DND-41 (cell line): ENCODE data around the gene PRM3.
A peak's percentile ranks its signal among the peaks of the same experiment; 100 is the strongest.

ENCODE experiments used
- ATAC-seq: fragments of 200-7000 bp; cut with Tn5 transposase; 3 replicates; pipeline ENCODE4 v1.9.1; 2021; ENCODE audit warnings: low read depth; ENCODE audit not compliant: insufficient read depth
- DNase-seq: peaks from one replicate; pipeline ENCODE4 v3.0.0-alpha.2; 2020
- H2AFZ ChIP-seq: 2 replicates; pipeline ENCODE4 v1.6.0; 2012; ENCODE audit warnings: low read depth, low read length
- H3K27ac ChIP-seq: 2 replicates; pipeline ENCODE4 v1.5.1; 2012; ENCODE audit warnings: low read length, inconsistent platforms
- H3K27me3 ChIP-seq: fragments of 200-600 bp; sonication (generic); 2 replicates; pipeline ENCODE4 v1.6.0; 2012; ENCODE audit warnings: low read length, mild to moderate bottlenecking, inconsistent platforms; ENCODE audit not compliant: insufficient read depth, poor library complexity
- H3K36me3 ChIP-seq: 2 replicates; pipeline ENCODE4 v1.5.1; 2012; ENCODE audit warnings: low read length, inconsistent platforms; ENCODE audit not compliant: insufficient read depth
- H3K4me1 ChIP-seq: 2 replicates; pipeline ENCODE4 v1.5.1; 2012; ENCODE audit warnings: mild to moderate bottlenecking, low read length; ENCODE audit not compliant: insufficient read depth
- H3K4me2 ChIP-seq: 2 replicates; pipeline ENCODE4 v1.6.0; 2012; ENCODE audit warnings: mild to moderate bottlenecking, moderate library complexity, low read length, inconsistent platforms; ENCODE audit not compliant: insufficient read depth
- H3K4me3 ChIP-seq, 2 experiments: fragments of 200-600 bp in 1 of 2; shearing (Covaris generic) in 1 of 2; 2 replicates each; pipeline ENCODE4 v1.5.1; 2012 to 2016; ENCODE audit warnings: inconsistent platforms in 2 of 2, low read length in 2 of 2, mild to moderate bottlenecking in 2 of 2, low read depth in 1 of 2, moderate library complexity in 1 of 2
- H3K79me2 ChIP-seq: 2 replicates; pipeline ENCODE4 v1.6.0; 2012; ENCODE audit warnings: low read length, inconsistent platforms; ENCODE audit not compliant: insufficient read depth
- H3K9ac ChIP-seq: 2 replicates; pipeline ENCODE4 v1.6.0; 2012; ENCODE audit warnings: low read depth, mild to moderate bottlenecking, inconsistent platforms, low read length, moderate library complexity
- H3K9me3 ChIP-seq: 2 replicates; pipeline ENCODE4 v1.5.1; 2012; ENCODE audit warnings: low read length, moderate library complexity, mild to moderate bottlenecking, inconsistent platforms; ENCODE audit not compliant: insufficient read depth, severe bottlenecking
- H4K20me1 ChIP-seq: 2 replicates; pipeline ENCODE4 v1.6.0; 2012; ENCODE audit warnings: low read length; ENCODE audit not compliant: insufficient read depth
- CTCF ChIP-seq: IDR thresholded peaks from 2 replicates; pipeline ENCODE4 v1.5.1; 2012; ENCODE audit warnings: borderline replicate concordance, low read length, moderate library complexity, mild to moderate bottlenecking; ENCODE audit not compliant: poor library complexity, severe bottlenecking; ENCODE audit errors: extremely low read depth
- EZH2 ChIP-seq: IDR thresholded peaks from 3 replicates; pipeline ENCODE4 v1.6.1; 2012; ENCODE audit warnings: borderline replicate concordance, low read depth, mild to moderate bottlenecking, moderate library complexity, low read length, inconsistent platforms; ENCODE audit not compliant: severe bottlenecking

The PRM3 gene

DNA sequence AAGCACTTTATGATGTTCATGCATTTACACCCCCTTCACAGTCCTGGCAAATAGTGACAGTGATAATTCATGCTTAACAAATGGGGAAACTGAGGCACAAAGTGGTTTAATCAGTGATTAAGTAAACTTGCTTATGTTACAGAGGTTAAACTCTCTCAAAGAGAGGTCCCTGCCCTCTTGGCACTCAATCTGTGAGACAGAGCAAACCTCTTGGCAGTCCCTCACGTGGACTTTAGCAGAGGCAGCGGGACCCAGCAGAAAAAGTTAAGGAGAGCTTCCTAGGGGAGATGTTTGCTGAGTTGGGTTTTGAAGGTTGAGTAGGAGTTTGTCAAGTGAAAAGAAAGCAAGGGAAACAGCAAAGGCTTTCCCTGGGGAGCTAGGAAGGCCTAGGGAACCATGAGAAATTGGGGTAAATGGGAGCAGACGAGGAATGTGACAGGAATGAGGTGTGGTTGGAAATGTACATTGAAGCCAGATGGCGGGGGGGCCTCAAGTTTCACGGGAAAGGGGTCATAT is 28.1 kb downstream of the PRM3 start:
- Histone ChIP-seq H2AFZ (no peak overlapping the region), H3K27ac (peak overlapping the region; percentile 63), H3K4me2 (no peak overlapping the region), H3K9me3 (no peaks in the 10 kb centered on the region), H3K36me3 (peaks cover 15% of the 10 kb centered on the region), H3K9ac (no peak overlapping the region), H3K4me3 (no peak overlapping the region), H4K20me1 (peaks cover under 1% of the 10 kb centered on the region; the same call in 1 of the 2 replicates), H3K79me2 (peaks cover 4% of the 10 kb centered on the region), H3K4me1 (peaks cover 62% of the 10 kb centered on the region), H3K27me3 (no peaks in the 10 kb centered on the region)
- TF ChIP-seq EZH2: no peak
- no peak for TF ChIP-seq CTCF
- DNase-seq (no peak), ATAC-seq (no peak)

GRCh38 chr16:11242658-11243057 is 30.8 kb downstream of the PRM3 start:
- Histone ChIP-seq H3K36me3 (no peaks in the 10 kb centered on the region), H3K4me1 (peaks cover 86% of the 10 kb centered on the region), H3K9me3 (no peaks in the 10 kb centered on the region), H3K79me2 (peaks cover 8% of the 10 kb centered on the region), H4K20me1 (no peaks in the 10 kb centered on the region), H3K4me3 (no peak overlapping the region), H3K9ac (no peak overlapping the region; the same call in 1 of the 2 replicates), H3K27me3 (no peaks in the 10 kb centered on the region), H3K4me2 (no peak overlapping the region), H2AFZ (no peak overlapping the region), H3K27ac (peak overlapping the region; percentile 96)
- no peak for TF ChIP-seq EZH2
- no peak for TF ChIP-seq CTCF
- ATAC-seq (no peak), DNase-seq (no peak)

DNA sequence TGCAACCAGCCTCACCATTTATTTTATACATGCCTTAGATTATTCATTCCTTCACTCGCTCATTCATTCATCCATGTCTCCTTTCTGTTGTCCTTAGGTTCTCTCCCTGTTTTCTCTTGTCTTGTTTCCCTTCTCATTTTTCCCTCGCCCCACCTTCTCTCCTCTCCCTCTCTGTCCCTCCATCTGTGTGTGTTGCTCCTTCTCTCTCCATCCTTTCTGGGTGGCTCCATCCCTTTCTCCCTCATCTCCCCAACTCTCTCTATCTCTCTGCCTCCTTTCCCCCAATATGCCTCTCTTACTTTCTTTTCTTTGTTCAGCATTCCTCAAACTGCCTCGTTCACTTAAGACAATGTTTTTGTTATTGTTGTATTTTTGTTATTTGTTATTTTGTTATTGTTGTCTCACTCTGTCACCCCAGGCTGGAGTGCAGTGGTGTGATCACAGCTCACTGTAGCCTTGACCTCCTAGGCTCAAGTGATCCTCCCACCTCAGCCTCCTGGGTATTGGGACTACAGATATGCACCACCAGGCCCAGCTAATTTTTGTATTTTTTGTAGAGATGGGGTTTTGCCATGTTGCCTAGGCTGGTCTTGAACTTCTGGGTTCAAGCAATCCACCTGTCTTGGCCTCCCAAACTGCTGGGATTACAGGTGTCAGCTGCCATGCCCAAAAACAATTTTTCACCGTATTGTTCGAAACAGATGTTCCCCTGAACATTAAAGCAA is 31.8 kb downstream of the PRM3 start:
- H3K9me3 ChIP-seq: no peaks in the 10 kb centered on the region
- H3K79me2 ChIP-seq: peaks cover 8% of the 10 kb centered on the region
- no peak overlapping the region for H2AFZ ChIP-seq
- DNase-seq (no peak), ATAC-seq (no peak)
- H3K4me1 ChIP-seq: peaks cover 92% of the 10 kb centered on the region
- H3K36me3 ChIP-seq: no peaks in the 10 kb centered on the region
- H4K20me1 ChIP-seq: no peaks in the 10 kb centered on the region
- H3K4me2 ChIP-seq: peak overlapping the region; percentile 59
- H3K4me3 ChIP-seq: peak overlapping the region in 1 of 2 experiments; percentile 44; a peak in 1 of 4 replicates
- peak overlapping the region; percentile 62 for H3K9ac ChIP-seq
- no peaks in the 10 kb centered on the region for H3K27me3 ChIP-seq
- TF ChIP-seq CTCF: no peak
- no peak for TF ChIP-seq EZH2
- H3K27ac ChIP-seq: peak overlapping the region; percentile 96
